Measurements from ENCODE around the gene GNAZ.

Gene GNAZ

DNA sequence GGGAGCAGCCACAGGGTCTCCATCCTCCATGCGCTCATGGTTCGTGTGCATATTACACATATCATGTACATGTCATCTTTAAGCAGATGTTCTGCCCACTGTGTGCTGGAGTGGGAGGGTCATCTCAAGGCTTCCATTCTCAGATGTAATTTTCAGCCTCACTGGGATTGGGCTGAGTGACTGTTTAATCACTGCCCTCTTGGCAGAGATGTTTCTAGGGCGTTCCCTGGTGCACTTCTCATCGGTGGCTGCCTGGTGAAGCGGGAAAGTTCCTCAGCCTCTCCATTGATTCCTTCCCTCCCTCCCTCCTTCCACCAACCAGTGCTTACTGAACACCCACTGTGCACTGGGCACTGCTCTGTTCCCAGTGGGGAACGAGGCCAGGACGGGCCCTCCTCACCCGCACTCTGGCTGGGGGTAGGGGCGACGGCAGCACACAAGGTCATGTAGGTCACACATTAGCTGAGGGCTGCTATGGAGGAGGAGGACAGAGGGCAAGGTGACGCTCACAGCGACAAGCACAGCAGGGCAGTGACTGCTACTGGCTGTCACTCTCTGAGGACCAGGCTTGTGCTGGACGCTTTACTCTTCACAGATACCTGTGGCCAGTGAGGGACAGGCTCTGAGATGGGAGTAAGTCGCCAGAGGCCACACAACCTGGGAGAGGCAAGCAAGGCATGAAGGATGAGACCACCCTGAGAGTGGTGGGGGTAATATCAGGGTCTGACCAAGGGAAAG, 22.9 kb downstream of the GNAZ start:
- DNase-seq (ENCODE audit: low spot score): no peak

DNA sequence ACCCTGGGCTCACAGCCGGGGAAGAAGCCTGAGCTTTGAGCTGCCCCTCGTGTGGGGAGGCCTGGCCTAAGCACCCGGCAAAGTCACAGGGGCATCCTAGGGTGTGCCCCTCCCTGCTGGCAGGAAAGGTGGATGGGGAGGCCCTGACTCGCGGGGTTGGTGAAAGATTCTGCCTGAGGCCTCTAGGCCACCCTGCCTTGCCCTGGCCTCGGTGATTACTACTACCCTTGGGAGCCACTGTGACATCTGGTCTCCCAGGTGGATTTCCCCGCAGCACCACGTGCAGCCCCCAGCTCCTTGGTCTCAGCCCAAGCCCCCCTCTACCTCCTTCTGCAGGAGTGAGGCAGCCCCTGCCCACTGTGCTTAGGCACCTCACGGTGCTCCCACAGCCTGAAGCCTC, 23.9 kb downstream of the GNAZ start:
- DNase-seq (ENCODE audit: low spot score): no peak

DNA sequence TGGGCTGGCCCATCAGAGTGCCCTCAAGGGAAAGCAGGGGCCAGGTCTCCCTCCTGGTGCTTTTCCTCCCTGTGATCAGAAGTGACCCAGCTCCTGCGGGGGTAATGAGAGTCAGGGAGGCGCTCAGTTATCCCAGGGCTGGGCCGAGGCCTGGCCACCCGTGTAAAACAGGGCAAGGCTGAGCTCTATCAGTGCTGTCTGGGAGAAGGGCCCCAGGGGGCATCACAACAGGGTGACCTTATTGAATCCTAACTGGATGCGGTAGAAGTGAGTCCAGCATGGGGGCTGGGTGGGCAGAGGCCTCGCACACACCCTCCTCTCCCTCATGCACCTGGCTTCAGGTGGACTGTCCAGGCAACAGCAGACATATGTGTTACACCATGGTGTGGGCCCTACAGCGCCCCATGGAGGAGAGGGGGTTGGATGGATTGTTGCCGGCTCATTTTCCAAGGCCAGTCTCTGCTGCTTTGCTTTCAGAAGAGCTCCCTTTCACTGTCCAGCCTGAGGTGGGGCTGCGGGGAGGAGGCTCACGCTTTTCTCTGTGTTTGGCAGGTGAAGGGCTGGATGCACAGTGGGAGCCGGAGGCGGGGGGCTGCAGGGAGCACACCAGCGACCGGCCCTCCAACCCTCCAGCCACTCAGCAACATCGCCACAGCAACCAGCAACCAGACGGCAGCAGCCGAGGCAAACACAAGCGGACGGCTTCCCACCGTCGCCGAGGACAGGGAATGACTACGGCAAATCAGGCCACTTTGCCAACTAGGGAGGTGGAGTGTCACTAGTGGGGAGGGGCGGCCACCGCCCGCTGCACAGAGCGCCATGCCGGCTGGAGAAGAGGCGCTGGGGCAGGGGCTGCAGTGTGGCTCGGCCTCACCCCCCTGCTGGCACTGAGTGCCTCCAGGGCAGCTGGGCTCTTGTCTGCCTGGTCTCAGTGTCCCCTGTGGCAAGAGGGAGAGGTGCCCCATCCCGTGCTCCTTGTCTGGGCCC, 24.7 kb downstream of the GNAZ start:
- no peak for DNase-seq (ENCODE audit: low spot score)

GRCh38 chr22:23095733-23096342, 25.5 kb downstream of the GNAZ start:
- DNase-seq (ENCODE audit: low spot score): no peak

DNA sequence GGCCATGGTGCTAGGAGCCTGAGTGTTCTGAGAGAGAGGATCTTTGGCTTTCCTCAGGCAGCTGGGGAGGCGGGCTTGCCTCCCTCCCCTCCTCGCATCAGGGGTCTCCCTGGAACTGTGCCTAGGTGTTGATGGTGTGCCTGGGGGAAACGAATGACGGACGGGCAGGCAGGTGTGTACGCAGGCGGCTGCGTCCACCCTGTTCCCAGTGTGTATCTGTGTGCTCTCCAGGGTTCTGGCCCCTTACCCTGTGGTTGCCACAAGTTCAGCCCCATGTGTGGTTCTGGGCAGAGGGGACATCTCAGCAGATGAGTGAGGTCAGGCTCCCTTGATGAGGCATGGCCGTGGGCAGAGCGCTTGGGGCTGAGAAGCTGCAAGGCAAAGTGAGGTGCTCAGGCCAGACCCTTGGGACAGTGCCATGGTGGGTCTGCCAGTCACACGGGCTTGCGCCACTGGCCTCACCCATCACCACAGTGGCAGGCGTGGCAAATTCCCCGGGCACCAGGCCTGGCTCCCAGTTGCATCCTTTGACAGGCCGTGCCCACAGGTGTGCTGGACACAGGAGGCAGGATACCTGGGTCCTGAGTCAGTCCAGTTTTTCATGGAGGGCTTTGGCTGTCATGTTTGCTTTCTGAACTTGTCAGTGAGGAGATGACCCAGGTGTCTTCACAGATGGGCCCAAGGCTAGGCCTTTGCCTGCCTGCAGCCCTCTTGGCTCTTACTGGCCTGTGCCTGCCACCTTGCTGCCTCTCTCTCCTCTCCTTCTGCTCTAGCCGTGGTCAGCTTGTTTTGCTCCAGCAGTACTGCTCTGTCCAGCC, 27.3 kb downstream of the GNAZ start:
- DNase-seq (ENCODE audit: low spot score): no peak

DNA sequence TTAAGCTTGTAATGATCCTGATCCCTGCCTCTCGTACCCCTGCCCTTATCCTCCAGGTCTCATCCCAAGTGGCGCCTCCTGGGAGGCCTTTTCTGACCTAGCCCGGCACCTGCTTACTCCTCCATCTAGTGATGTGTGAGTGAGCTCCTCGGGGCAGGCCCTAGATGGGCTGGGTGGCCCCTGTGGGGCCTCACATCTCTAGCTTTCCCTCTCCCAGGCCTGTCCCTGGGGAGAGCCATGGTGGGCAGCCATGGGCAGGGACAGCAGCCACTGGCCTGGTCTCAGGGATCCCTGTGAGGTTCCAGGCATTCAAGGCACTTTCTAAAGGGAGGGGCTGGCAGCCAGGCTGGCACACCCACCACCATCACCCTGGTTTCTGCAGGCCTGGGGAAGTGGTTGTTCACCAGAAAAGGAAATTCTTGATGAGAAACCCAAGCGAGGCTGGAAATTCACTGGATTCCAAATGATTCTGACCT, 27.9 kb downstream of the GNAZ start:
- DNase-seq (ENCODE audit: low spot score): no peak

DNA sequence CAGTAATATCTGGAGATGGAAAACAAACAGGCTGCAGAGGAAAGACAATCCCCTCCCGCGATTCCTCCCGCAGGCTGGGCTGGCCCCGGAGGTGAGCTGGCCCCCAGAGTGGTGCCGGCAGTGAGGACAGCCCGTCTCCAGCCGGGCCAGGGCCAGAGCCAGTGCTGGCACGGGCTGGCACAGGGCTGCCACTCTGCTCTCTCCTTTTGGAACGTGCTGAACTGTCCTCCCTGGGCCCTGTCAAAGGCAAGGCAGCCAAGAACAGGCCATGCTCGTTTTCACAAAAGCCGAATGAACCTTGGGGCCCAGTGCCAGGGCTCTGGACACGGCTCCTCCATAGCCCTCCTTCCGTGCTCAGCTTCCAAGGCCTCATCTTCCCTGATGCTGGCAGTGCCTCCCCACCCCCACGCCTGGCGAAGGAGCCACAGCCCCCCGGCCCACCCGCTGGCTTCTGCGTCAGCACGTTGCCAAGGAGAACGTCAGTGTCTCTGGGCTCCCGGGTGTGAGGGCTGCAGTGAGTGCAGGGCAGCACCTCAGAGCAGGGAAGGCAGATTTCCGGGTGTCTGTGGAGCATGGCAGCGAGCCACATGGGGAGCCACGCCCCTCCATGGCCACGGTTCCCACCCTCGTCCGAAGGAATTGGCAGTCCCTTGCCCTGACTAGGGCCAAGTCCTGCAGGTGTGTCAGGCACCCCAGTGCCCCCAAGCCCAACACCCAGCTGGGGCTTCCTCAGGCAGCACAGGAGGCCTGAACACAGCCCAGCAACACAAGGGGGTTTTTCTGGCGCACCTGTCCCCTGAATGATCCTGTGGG, 28.6 kb downstream of the GNAZ start:
- DNase-seq (ENCODE audit: low spot score): no peak

GRCh38 chr22:23099531-23099804, 29.1 kb downstream of the GNAZ start:
- DNase-seq (ENCODE audit: low spot score): no peak

- DNase-seq (ENCODE audit: low spot score): no peak
Observed at GRCh38 chr22:23100124-23100801, 29.9 kb downstream of the GNAZ start.

GRCh38 chr22:23101524-23101923, 31.2 kb downstream of the GNAZ start:
- DNase-seq (ENCODE audit: low spot score): no peak

- no peak for DNase-seq (ENCODE audit: low spot score)
Observed at GRCh38 chr22:23102002-23102655, 31.8 kb downstream of the GNAZ start.

GRCh38 chr22:23102776-23103175, 32.5 kb downstream of the GNAZ start:
- no peak for DNase-seq (ENCODE audit: low spot score)

- DNase-seq (ENCODE audit: low spot score): no peak
Observed at GRCh38 chr22:23103199-23103954, 33.1 kb downstream of the GNAZ start.

GRCh38 chr22:23104187-23104971, 34.1 kb downstream of the GNAZ start:
- DNase-seq (ENCODE audit: low spot score): no peak

DNA sequence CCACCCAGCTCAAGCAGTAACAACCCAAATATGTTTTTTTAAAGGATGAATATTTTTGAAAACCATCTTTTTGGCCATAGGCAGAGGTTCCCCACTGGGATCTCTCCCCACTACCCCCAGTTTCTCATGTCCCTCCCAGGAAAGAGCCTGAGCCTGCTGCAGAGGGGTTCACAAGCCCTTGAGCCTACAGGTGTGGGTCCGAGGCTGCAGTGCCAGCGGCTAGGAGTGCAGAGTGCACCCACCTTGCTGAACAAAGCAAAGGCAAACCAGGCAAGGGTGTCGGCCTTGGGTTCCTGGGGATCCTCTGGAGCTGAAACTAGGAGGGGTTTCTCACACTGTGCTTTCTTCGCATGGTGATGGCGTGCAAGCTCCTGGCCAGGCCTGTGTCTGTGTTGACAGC, 35.0 kb downstream of the GNAZ start:
- DNase-seq (ENCODE audit: low spot score): no peak

DNA sequence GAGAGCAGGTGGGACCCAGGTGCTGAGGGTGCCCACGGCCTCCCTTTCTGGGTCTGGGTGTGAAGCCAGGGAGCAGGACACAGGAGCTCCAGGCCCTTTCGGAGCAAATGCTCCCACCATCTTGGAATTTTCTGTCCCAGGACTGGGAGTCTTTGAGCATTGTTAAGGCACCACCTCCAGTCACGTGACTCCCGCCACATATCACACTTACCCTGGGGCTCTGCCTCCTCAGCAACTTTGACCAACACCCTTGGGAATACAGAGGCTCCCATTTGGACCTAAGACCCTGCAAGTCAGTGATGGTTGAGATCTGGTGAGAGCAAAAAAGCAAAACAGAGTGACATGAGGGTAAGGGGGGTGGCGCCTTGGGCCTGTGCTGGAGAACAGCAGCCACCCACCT, 35.6 kb downstream of the GNAZ start:
- DNase-seq (ENCODE audit: low spot score): no peak

DNA sequence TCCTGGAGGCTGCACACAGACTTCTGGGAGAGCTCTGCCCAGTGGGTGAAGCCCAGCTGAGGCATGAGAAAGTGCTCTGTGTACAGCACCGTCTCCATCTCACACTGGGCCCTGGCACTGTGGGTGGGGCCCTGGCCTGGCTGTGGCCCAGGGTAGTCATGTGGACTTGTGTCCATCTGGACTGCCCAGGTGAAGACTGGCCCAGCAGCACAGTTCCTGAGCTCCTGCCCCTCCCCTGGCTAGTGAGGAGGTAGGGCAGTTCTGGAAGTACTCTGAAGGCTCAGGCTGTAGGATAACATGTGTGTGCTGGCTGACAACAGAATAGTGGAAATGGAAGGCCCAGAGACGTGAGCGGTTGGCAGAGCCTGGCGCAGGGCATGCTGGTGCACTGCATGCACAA, 36.0 kb downstream of the GNAZ start:
- no peak for DNase-seq (ENCODE audit: low spot score)

GRCh38 chr22:23106906-23107367, 36.6 kb downstream of the GNAZ start:
- DNase-seq (ENCODE audit: low spot score): no peak
